Fibroblast of villous mesenchyme (primary cell): ENCODE results near the gene ABHD17B. TPM values are rescaled to one million over a fixed set of nuclear protein-coding genes. Genes with fewer than 3 reads are reported as not detected.

ENCODE experiments used
- DNase-seq: peaks from one replicate; pipeline ENCODE4 v3.0.0-alpha.2; 2010; ENCODE audit warnings: low read depth
- H3K4me3 ChIP-seq: 2 replicates; pipeline ENCODE4 v1.5.1; 2011; ENCODE audit warnings: low read depth, mild to moderate bottlenecking, low read length
- CTCF ChIP-seq: IDR thresholded peaks from 2 replicates; pipeline ENCODE4 v1.5.1; 2012; ENCODE audit warnings: low read depth, mild to moderate bottlenecking, low read length; ENCODE audit not compliant: insufficient read depth
- total RNA-seq: library from RNA; depleted of rRNA; stranded (reverse); fragments of >200 nt; gene quantifications from 2 replicates; pipeline ENCODE4 v1.2.3, GENCODE V29; 2012

ABHD17B gene
- total RNA-seq, 1 donor, result 27.2 TPM

- no peak overlapping the region for H3K4me3 ChIP-seq
- no peak for DNase-seq
- TF ChIP-seq CTCF, result no peak
Measured at GRCh38 chr9:71875345-71875744, 35.6 kb downstream of the ABHD17B start.

DNA sequence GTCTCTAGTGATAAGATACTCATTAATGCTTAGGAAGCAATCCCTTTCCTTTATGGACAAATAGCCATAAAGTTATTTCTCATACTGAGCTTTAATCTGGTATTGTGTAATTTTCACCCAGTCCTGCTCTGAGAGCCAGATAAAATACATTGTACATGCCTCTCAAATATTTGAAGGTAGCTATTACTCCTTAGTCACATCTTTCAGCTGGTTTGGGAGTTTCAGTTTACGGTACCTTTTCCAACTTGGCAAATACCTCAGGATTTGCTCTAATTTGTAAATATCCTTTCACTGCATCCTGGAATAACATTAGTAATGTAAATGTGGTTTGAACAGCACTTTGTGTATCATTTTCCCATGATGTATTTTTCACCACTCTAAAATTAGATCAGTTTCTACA, 47.4 kb downstream of the ABHD17B start:
- no peak for TF ChIP-seq CTCF
- peak; percentile 18 for DNase-seq
- no peak overlapping the region for H3K4me3 ChIP-seq

- no peak overlapping the region for H3K4me3 ChIP-seq
- no peak for DNase-seq
- TF ChIP-seq CTCF, result no peak
Measured at GRCh38 chr9:71861618-71862017, 49.4 kb downstream of the ABHD17B start.

DNA sequence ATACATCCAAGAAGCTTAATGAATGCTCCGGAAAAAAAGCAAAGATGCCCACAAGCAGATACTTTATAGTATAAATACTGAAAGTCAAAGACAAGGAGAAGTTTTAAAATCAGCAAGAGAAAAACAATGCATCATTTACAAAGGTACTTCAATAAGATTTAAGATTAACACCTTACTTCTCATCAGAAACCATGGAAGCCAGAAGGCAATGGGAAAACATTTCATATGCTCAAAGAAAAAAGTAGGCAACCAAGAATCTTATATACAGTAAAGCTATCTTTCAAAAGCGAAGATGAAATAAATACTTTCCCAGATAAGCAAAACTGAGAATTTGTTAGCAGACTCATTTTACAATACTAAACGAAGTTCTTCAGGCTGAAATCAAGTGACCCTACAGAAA, 51.1 kb downstream of the ABHD17B start:
- TF ChIP-seq CTCF, result no peak
- H3K4me3 ChIP-seq, result no peak overlapping the region
- no peak for DNase-seq

DNA sequence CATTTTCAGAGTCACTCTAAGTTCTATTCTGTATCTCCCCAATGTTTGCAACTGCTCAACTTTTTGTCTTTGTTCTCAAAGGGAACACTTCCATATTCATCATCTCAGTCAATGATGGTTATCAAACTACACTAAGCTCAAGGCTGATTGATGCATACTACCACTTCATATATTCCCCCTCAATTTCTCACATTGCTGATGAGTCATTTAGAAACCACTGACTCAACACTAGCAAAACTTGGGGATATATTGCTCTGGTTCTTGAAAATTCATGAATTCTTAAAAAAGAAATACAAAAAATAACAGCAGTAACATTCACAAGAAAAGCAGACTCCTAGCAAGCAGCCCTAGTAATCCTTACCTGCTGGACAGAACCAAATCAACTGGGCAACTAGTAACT, 52.2 kb downstream of the ABHD17B start:
- no peak for TF ChIP-seq CTCF
- H3K4me3 ChIP-seq, result no peak overlapping the region
- DNase-seq, result no peak

GRCh38 chr9:71858102-71858798, 52.7 kb downstream of the ABHD17B start:
- no peak for TF ChIP-seq CTCF
- H3K4me3 ChIP-seq, result no peak overlapping the region
- DNase-seq, result no peak

DNA sequence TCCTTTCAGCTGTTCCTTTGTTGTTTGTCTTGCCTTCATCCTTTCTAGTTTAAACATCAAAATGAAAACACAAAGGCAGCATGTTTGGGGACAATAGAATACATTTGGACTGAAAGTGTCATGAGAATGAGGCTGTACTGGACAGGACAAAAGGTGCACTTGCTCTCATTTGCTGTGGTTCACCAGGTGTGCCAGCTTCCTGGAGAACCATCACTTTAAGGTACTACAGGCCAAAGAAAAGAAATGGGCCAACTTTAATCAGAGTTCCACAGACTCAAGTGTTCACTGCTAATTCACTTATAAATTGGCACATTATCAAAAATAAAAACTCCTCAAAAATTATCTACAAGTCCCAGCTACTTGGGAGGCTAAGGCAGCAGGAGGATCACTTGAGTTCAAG, 53.8 kb downstream of the ABHD17B start:
- DNase-seq, result no peak
- TF ChIP-seq CTCF, result no peak
- H3K4me3 ChIP-seq, result no peak overlapping the region
